Measurements from ENCODE around the gene NFKB1.

GRCh38 chr4:102554992-102555391, 53.8 kb downstream of the NFKB1 start:
- TF ChIP-seq, protein P1, sequence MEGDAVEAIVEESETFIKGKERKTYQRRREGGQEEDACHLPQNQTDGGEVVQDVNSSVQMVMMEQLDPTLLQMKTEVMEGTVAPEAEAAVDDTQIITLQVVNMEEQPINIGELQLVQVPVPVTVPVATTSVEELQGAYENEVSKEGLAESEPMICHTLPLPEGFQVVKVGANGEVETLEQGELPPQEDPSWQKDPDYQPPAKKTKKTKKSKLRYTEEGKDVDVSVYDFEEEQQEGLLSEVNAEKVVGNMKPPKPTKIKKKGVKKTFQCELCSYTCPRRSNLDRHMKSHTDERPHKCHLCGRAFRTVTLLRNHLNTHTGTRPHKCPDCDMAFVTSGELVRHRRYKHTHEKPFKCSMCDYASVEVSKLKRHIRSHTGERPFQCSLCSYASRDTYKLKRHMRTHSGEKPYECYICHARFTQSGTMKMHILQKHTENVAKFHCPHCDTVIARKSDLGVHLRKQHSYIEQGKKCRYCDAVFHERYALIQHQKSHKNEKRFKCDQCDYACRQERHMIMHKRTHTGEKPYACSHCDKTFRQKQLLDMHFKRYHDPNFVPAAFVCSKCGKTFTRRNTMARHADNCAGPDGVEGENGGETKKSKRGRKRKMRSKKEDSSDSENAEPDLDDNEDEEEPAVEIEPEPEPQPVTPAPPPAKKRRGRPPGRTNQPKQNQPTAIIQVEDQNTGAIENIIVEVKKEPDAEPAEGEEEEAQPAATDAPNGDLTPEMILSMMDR (IDR thresholded peaks at IDR 0.05): no peak
- no peak for TF ChIP-seq EZH2 (IDR thresholded peaks at IDR 0.05; ENCODE audit: borderline replicate concordance, insufficient read depth, low read depth, low read length, poor library complexity, severe bottlenecking)

All from B cell (primary cell).